H9 (cell line): ENCODE results near the gene MTARC1. TPM values are rescaled to one million over a fixed set of nuclear protein-coding genes. Genes with fewer than 3 reads are reported as not detected.

ENCODE experiments used
- DNase-seq: peaks from one replicate; pipeline ENCODE4 v3.0.0-alpha.2; 2017
- H2AFZ ChIP-seq: one replicate; pipeline ENCODE4 v1.6.1; 2013; ENCODE audit warnings: mild to moderate bottlenecking, low read length, control low read depth, moderate library complexity
- H2AK5ac ChIP-seq: 2 replicates; pipeline ENCODE4 v1.6.1; 2013; ENCODE audit warnings: low read length, control low read depth, mixed read lengths; ENCODE audit not compliant: insufficient read length
- H2BK120ac ChIP-seq: one replicate; pipeline ENCODE4 v1.6.1; 2013; ENCODE audit warnings: low read depth, mild to moderate bottlenecking, low read length, control low read depth, inconsistent platforms; ENCODE audit not compliant: poor library complexity, severe bottlenecking
- H2BK12ac ChIP-seq: 2 replicates; pipeline ENCODE4 v1.6.1; 2013; ENCODE audit warnings: low read length, control low read depth, mixed read lengths, low read depth; ENCODE audit not compliant: insufficient read length
- H2BK15ac ChIP-seq: 2 replicates; pipeline ENCODE4 v1.6.1; 2013; ENCODE audit warnings: low read depth, low read length, control low read depth
- H2BK20ac ChIP-seq: one replicate; pipeline ENCODE4 v1.6.1; 2013; ENCODE audit warnings: low read depth, mild to moderate bottlenecking, low read length, control low read depth, inconsistent platforms; ENCODE audit not compliant: poor library complexity, severe bottlenecking
- H2BK5ac ChIP-seq: 2 replicates; pipeline ENCODE4 v1.6.1; 2013; ENCODE audit warnings: low read length, control low read depth, mixed read lengths; ENCODE audit not compliant: insufficient read length
- H3K14ac ChIP-seq: 2 replicates; pipeline ENCODE4 v1.6.1; 2013; ENCODE audit warnings: low read length, control low read depth; ENCODE audit not compliant: insufficient read depth
- H3K18ac ChIP-seq: 2 replicates; pipeline ENCODE4 v1.6.1; 2013; ENCODE audit warnings: low read depth, mild to moderate bottlenecking, mixed read lengths, low read length, control low read depth; ENCODE audit not compliant: insufficient read length
- H3K23ac ChIP-seq: 2 replicates; pipeline ENCODE4 v1.6.1; 2013; ENCODE audit warnings: low read length, control low read depth, mixed read lengths, low read depth; ENCODE audit not compliant: insufficient read length
- H3K23me2 ChIP-seq: 2 replicates; pipeline ENCODE4 v1.6.1; 2013; ENCODE audit warnings: low read depth, mild to moderate bottlenecking, mixed read lengths, low read length, control low read depth; ENCODE audit not compliant: insufficient read length, poor library complexity, severe bottlenecking
- H3K27ac ChIP-seq: 2 replicates; pipeline ENCODE4 v1.5.1; 2013; ENCODE audit warnings: low read length, control low read depth, mixed read lengths, low read depth; ENCODE audit not compliant: insufficient read length
- H3K27me3 ChIP-seq: 2 replicates; pipeline ENCODE4 v1.6.1; 2013; ENCODE audit warnings: low read length, control low read depth, inconsistent platforms; ENCODE audit not compliant: insufficient read depth
- H3K4ac ChIP-seq: 2 replicates; pipeline ENCODE4 v1.6.1; 2013; ENCODE audit warnings: low read depth, mild to moderate bottlenecking, control low read depth, inconsistent platforms, low read length, moderate library complexity
- H3K4me1 ChIP-seq: 2 replicates; pipeline ENCODE4 v1.6.1; 2013; ENCODE audit warnings: low read length, control low read depth, inconsistent platforms; ENCODE audit not compliant: insufficient read depth
- H3K4me2 ChIP-seq: 2 replicates; pipeline ENCODE4 v1.6.1; 2013; ENCODE audit warnings: low read length, control low read depth, mixed read lengths; ENCODE audit not compliant: insufficient read length, insufficient read depth
- H3K56ac ChIP-seq: 2 replicates; pipeline ENCODE4 v1.6.1; 2013; ENCODE audit warnings: low read depth, mild to moderate bottlenecking, mixed read lengths, low read length, control low read depth; ENCODE audit not compliant: insufficient read length
- H3K79me1 ChIP-seq: 2 replicates; pipeline ENCODE4 v1.6.1; 2013; ENCODE audit warnings: low read depth, mild to moderate bottlenecking, moderate library complexity, low read length, control low read depth, inconsistent platforms; ENCODE audit not compliant: insufficient read depth, poor library complexity, severe bottlenecking
- H3K79me2 ChIP-seq: 2 replicates; pipeline ENCODE4 v1.6.1; 2013; ENCODE audit warnings: low read length, control low read depth, inconsistent platforms; ENCODE audit not compliant: insufficient read depth
- H3K9ac ChIP-seq: 2 replicates; pipeline ENCODE4 v1.6.1; 2013; ENCODE audit warnings: low read length, control low read depth, mixed read lengths; ENCODE audit not compliant: insufficient read length; ENCODE audit errors: extremely low read depth
- H3K9me3 ChIP-seq: one replicate; pipeline ENCODE4 v1.6.1; 2013; ENCODE audit warnings: low read depth, low read length, inconsistent platforms; ENCODE audit not compliant: control insufficient read depth
- H3T11ph ChIP-seq: one replicate; pipeline ENCODE4 v1.6.1; 2013; ENCODE audit warnings: mild to moderate bottlenecking, low read length, control low read depth, inconsistent platforms
- H4K20me1 ChIP-seq: one replicate; pipeline ENCODE4 v1.6.1; 2013; ENCODE audit not compliant: control insufficient read depth, insufficient read length, insufficient read depth
- H4K5ac ChIP-seq: 2 replicates; pipeline ENCODE4 v1.6.1; 2013; ENCODE audit warnings: low read depth, mild to moderate bottlenecking, mixed read lengths, low read length, control low read depth; ENCODE audit not compliant: insufficient read length
- H4K8ac ChIP-seq: replicated peaks from 2 replicates; pipeline ENCODE4 v1.6.1; 2013; ENCODE audit warnings: low read length, control low read depth, mixed read lengths, low read depth; ENCODE audit not compliant: insufficient read length
- H4K91ac ChIP-seq: 2 replicates; pipeline ENCODE4 v1.6.1; 2013; ENCODE audit warnings: low read depth, mild to moderate bottlenecking, moderate library complexity, mixed read lengths, low read length, control low read depth; ENCODE audit not compliant: insufficient read length
- H3K27ac Mint-ChIP-seq, 3 experiments: 2 replicates in 2 of 3; 3 replicates in 1 of 3; pipeline ENCODE4 v1.8.0; 2020 to 2021; ENCODE audit warnings: mixed read lengths in 3 of 3, mild to moderate bottlenecking in 1 of 3, moderate library complexity in 1 of 3
- H3K27me3 Mint-ChIP-seq: 2 replicates; pipeline ENCODE4 v1.8.0; 2021; ENCODE audit warnings: low read depth, mild to moderate bottlenecking, moderate library complexity, mixed read lengths
- H3K36me3 Mint-ChIP-seq, 3 experiments: 2 replicates in 2 of 3; 3 replicates in 1 of 3; pipeline ENCODE4 v1.8.0; 2020 to 2021; ENCODE audit warnings: low read depth in 3 of 3, mixed read lengths in 3 of 3; ENCODE audit not compliant: insufficient read depth in 1 of 3
- H3K4me1 Mint-ChIP-seq, 2 experiments: 2 replicates each; pipeline ENCODE4 v1.8.0; 2020; ENCODE audit warnings: mixed read lengths in 2 of 2
- H3K4me3 Mint-ChIP-seq, 2 experiments: 2 replicates in 1 of 2; 3 replicates in 1 of 2; pipeline ENCODE4 v1.8.0; 2020 to 2021; ENCODE audit warnings: mild to moderate bottlenecking in 2 of 2, mixed read lengths in 2 of 2, moderate library complexity in 1 of 2
- H3K9me3 Mint-ChIP-seq, 2 experiments: 2 replicates in 1 of 2; 3 replicates in 1 of 2; pipeline ENCODE4 v1.8.0; 2020; ENCODE audit warnings: mild to moderate bottlenecking in 2 of 2, mixed read lengths in 2 of 2, moderate library complexity in 1 of 2
- WGBS: extraction: QIAGEN DNeasy Blood & Tissue Kit; methylation state at CpG from one replicate; pipeline ENCODE4 v1.1.7; 2013; ENCODE audit warnings: missing lambda C conversion rate, low lambda C conversion rate, mixed read lengths; ENCODE audit not compliant: insufficient read length; ENCODE audit errors: extremely low coverage; 5-methylcytosine and 5-hydroxymethylcytosine counted together
- total RNA-seq: library from RNA; stranded (reverse); gene quantifications from 2 replicates; pipeline ENCODE4 v1.2.1, GENCODE V29; 2021
- TF ChIP-seq, protein P1 (sequence below): fragments of 200-600 bp; sonication (generic); conservative IDR thresholded peaks from 3 replicates; pipeline ENCODE4 v1.8.0; 2021; ENCODE audit warnings: antibody characterized with exemption, mild to moderate bottlenecking

MTARC1 gene
- total RNA-seq, 1 experiment from 2014 or later: 33.7 TPM

GRCh38 chr1:220751111-220751510 lies 35.6 kb upstream of the MTARC1 start:
- H3K4ac ChIP-seq: no peak overlapping the region
- no peak overlapping the region for H3K4me3 Mint-ChIP-seq
- H3K14ac ChIP-seq: no peak overlapping the region
- TF ChIP-seq, protein P1, sequence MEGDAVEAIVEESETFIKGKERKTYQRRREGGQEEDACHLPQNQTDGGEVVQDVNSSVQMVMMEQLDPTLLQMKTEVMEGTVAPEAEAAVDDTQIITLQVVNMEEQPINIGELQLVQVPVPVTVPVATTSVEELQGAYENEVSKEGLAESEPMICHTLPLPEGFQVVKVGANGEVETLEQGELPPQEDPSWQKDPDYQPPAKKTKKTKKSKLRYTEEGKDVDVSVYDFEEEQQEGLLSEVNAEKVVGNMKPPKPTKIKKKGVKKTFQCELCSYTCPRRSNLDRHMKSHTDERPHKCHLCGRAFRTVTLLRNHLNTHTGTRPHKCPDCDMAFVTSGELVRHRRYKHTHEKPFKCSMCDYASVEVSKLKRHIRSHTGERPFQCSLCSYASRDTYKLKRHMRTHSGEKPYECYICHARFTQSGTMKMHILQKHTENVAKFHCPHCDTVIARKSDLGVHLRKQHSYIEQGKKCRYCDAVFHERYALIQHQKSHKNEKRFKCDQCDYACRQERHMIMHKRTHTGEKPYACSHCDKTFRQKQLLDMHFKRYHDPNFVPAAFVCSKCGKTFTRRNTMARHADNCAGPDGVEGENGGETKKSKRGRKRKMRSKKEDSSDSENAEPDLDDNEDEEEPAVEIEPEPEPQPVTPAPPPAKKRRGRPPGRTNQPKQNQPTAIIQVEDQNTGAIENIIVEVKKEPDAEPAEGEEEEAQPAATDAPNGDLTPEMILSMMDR: no peak
- no peak overlapping the region for H2BK20ac ChIP-seq
- H3K9ac ChIP-seq: no peak overlapping the region
- H3K9me3 ChIP-seq: no peaks in the 10 kb centered on the region
- no peaks in the 10 kb centered on the region for H3K79me1 ChIP-seq
- H2BK15ac ChIP-seq: no peak overlapping the region
- H3K9me3 Mint-ChIP-seq: no peaks in the 10 kb centered on the region
- no peaks in the 10 kb centered on the region; the same call in 1 of the 2 replicates for H3K4me1 ChIP-seq
- no peak overlapping the region for H3T11ph ChIP-seq
- WGBS: no CpG with 5 or more reads among the region's 2 CpGs
- H3K18ac ChIP-seq: no peak overlapping the region
- no peak overlapping the region for H2BK120ac ChIP-seq
- H3K27me3 ChIP-seq: peaks cover 8% of the 10 kb centered on the region
- no peak overlapping the region for H3K23ac ChIP-seq
- no peak for DNase-seq
- H2BK12ac ChIP-seq: no peak overlapping the region
- peaks cover 3 to 15% (median 15%) of the 10 kb centered on the region in 3 experiments; a peak in 6 of 7 replicates for H3K36me3 Mint-ChIP-seq
- H2AFZ ChIP-seq: no peak overlapping the region
- H4K20me1 ChIP-seq: no peaks in the 10 kb centered on the region
- H4K8ac ChIP-seq: no peak overlapping the region
- no peak overlapping the region for H3K56ac ChIP-seq
- H3K23me2 ChIP-seq: peaks cover 15% of the 10 kb centered on the region
- no peak overlapping the region for H3K4me2 ChIP-seq
- H3K27ac ChIP-seq: no peak overlapping the region
- H3K79me2 ChIP-seq: no peaks in the 10 kb centered on the region
- H4K91ac ChIP-seq: no peak overlapping the region
- H4K5ac ChIP-seq: no peak overlapping the region
- H2BK5ac ChIP-seq: no peak overlapping the region
- peaks cover 41% of the 10 kb centered on the region for H3K27me3 Mint-ChIP-seq
- no peak overlapping the region for H2AK5ac ChIP-seq
- H3K27ac Mint-ChIP-seq: no peak overlapping the region
- peaks cover 39 to 44% of the 10 kb centered on the region in 2 experiments for H3K4me1 Mint-ChIP-seq
